Peyer's patch (tissue), 4 donors: ENCODE measurements around the gene ACSL5. TPM values are rescaled to one million over a fixed set of nuclear protein-coding genes. Genes with fewer than 3 reads are reported as not detected.
A peak's percentile ranks its signal among the peaks of the same experiment; 100 is the strongest.

Experiments
- DNase-seq, 3 donors: peaks; one replicate each; pipeline ENCODE4 v3.0.0-alpha.2; 2017 to 2019
- H3K27ac ChIP-seq, 4 donors: fragments of 200-600 bp; sonication (generic); one replicate each; pipeline ENCODE4 v1.5.1; 2016 to 2019
- H3K27me3 ChIP-seq, 2 donors: fragments of 200-600 bp; sonication (generic); one replicate each; pipeline ENCODE4 v1.5.1; 2019
- H3K36me3 ChIP-seq, 3 donors: fragments of 200-600 bp; sonication (generic); one replicate each; pipeline ENCODE4 v1.5.1; 2016 to 2019
- H3K4me1 ChIP-seq, 4 donors: fragments of 200-600 bp; sonication (generic); one replicate each; pipeline ENCODE4 v1.5.1; 2016 to 2019
- H3K4me3 ChIP-seq, 4 donors: fragments of 200-600 bp; sonication (generic); 1 replicate in 3 of 4; 2 replicates in 1 of 4; pipeline ENCODE4 v1.5.1; 2016 to 2019; ENCODE audit warnings: mild to moderate bottlenecking in 1 of 4
- H3K9me3 ChIP-seq, 4 donors: fragments of 200-600 bp; sonication (generic); one replicate each; pipeline ENCODE4 v1.5.1; 2016 to 2019; ENCODE audit warnings: mild to moderate bottlenecking in 1 of 4
- CTCF ChIP-seq, 6 experiments: fragments of 450-650 bp in 4 of 6; fragments of 200-600 bp in 2 of 6; sonication (generic) in 1 of 6; IDR thresholded peaks; one replicate each; pipeline ENCODE4 v1.5.1; 2017 to 2019; ENCODE audit warnings: antibody characterized with exemption in 6 of 6, mild to moderate bottlenecking in 3 of 6, moderate library complexity in 1 of 6
- POLR2A ChIP-seq, 2 donors: fragments of 450-650 bp; IDR thresholded peaks; one replicate each; pipeline ENCODE4 v1.5.1; 2017; ENCODE audit warnings: antibody characterized with exemption in 2 of 2, mild to moderate bottlenecking in 2 of 2, moderate library complexity in 2 of 2
- total RNA-seq, 4 donors: library from RNA; depleted of rRNA; stranded (reverse); fragments of >200 nt; gene quantifications; one replicate each; pipeline ENCODE4 v1.1.0, GENCODE V29; 2016

Gene ACSL5
- total RNA-seq, 4 donors from 2014 or later = 133 to 1,137 (median 595) TPM

GRCh38 chr10:112351146-112351545 lies 22.8 kb upstream of the ACSL5 start:
- no peak for TF ChIP-seq CTCF (IDR thresholded peaks at IDR 0.05)
- no peak for TF ChIP-seq POLR2A (IDR thresholded peaks at IDR 0.05)

DNA sequence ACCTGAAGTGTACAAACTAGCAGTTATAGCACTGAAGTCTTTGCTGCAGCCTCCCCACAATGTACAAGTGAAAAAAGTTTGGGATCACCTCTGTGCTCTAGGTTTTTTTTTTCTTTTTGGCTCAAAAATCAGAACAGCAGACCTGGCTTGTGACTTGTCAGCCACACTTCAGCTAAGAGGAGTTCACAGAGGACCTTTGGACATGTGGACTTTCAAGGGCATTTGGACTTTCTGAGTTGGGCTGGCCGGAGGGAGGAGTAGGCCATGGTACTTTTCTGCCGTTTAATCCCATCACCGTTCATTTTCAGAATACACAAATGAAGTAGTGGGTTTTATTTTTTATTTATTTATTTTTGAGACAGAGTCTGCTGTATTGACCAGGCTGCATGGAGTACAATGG lies 21.9 kb upstream of the ACSL5 start:
- Histone ChIP-seq H3K4me1 (no peaks in the 10 kb centered on the region), H3K27me3 (no peaks in the 10 kb centered on the region), H3K36me3 (no peaks in the 10 kb centered on the region), H3K4me3 (no peak overlapping the region), H3K9me3 (no peaks in the 10 kb centered on the region), H3K27ac (no peak overlapping the region)
- TF ChIP-seq CTCF (IDR thresholded peaks at IDR 0.05) = no peak
- no peak for TF ChIP-seq POLR2A (IDR thresholded peaks at IDR 0.05)
- DNase-seq = peak in 1 of 3 donors; percentile 48

More at GRCh38 chr10:112351146-112351545, 22.8 kb upstream of the ACSL5 start:
- H3K36me3 ChIP-seq = no peaks in the 10 kb centered on the region
- no peaks in the 10 kb centered on the region for H3K9me3 ChIP-seq
- H3K4me1 ChIP-seq = no peaks in the 10 kb centered on the region
- no peak overlapping the region for H3K27ac ChIP-seq
- no peak overlapping the region for H3K4me3 ChIP-seq
- peak in 1 of 3 donors; percentile 22 for DNase-seq
- no peaks in the 10 kb centered on the region for H3K27me3 ChIP-seq

DNA sequence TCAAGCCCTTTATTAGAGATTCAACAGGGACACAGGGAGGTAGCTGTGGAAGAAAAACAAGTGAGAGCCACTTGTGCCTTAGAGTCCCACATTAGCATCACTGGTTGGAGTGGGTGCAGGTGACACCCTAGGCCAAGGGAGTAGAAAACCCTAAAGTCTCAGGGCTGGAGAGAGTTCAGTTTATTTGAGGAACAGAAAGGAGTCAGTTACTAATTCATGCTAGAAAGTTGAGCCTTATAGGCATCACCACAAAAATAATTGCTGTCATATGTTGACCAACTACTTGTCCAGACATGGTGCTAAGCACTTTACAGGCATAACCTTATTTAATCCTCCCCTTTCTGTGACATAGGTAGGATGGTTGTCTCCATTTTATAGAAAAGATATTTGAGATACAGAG lies 20.9 kb upstream of the ACSL5 start:
- no peaks in the 10 kb centered on the region for H3K36me3 ChIP-seq
- no peak overlapping the region for H3K4me3 ChIP-seq
- TF ChIP-seq POLR2A (IDR thresholded peaks at IDR 0.05) (no peak), CTCF (IDR thresholded peaks at IDR 0.05) (no peak)

DNA sequence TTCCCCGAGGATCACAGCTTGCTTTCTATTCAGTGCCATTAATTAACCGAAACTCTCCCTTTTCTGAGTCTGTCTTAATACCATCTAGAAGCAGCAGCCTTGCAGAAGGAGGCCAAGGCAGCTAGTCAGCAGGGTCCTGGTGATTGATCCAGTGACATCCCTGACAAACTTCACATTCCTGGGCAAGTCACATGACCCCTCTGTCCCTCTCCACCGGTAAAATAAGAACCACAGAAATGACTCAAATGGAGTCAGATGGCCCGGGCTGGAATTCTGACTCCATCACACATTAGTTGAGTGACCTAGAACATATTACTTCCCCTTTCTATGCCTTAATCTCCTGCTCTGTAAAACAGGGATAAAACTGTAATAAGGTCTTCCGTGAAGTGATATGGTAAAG lies 17.2 kb upstream of the ACSL5 start:
- Histone ChIP-seq H3K9me3 (no peaks in the 10 kb centered on the region), H3K4me3 (no peak overlapping the region), H3K27ac (no peak overlapping the region), H3K4me1 (peaks cover 0 to 21% (median 3%) of the 10 kb centered on the region in 4 donors), H3K27me3 (no peaks in the 10 kb centered on the region), H3K36me3 (no peaks in the 10 kb centered on the region)
- DNase-seq = peak in 1 of 3 donors; percentile 8
- no peak for TF ChIP-seq CTCF (IDR thresholded peaks at IDR 0.05)
- no peak for TF ChIP-seq POLR2A (IDR thresholded peaks at IDR 0.05)

More for the DNA sequence above, 20.9 kb upstream of the ACSL5 start:
- Histone ChIP-seq H3K9me3 (no peaks in the 10 kb centered on the region), H3K4me1 (no peaks in the 10 kb centered on the region), H3K27me3 (no peaks in the 10 kb centered on the region), H3K27ac (no peak overlapping the region)
- DNase-seq = no peak

GRCh38 chr10:112359606-112360307 lies 14.2 kb upstream of the ACSL5 start:
- Histone ChIP-seq H3K4me3 (no peak overlapping the region), H3K36me3 (no peaks in the 10 kb centered on the region), H3K9me3 (no peaks in the 10 kb centered on the region), H3K27ac (peak overlapping the region in 3 of 4 donors; percentile 70 to 95 (median 87)), H3K4me1 (peaks cover 0 to 48% (median 11%) of the 10 kb centered on the region in 4 donors), H3K27me3 (no peaks in the 10 kb centered on the region)
- TF ChIP-seq CTCF (IDR thresholded peaks at IDR 0.05) (no peak), POLR2A (IDR thresholded peaks at IDR 0.05) (no peak)
- peak in 1 of 3 donors; percentile 45 for DNase-seq
